ENCODE measurements around the gene SPOCK1. TPM values are rescaled to one million over a fixed set of nuclear protein-coding genes. Genes with fewer than 3 reads are reported as not detected.

Gene SPOCK1
- total and polyA plus RNA-seq, 2 of the 13 experiments (the other 11 are each of a cell fraction or from before 2014, with no cell fraction given), result 0.18 to 0.29 TPM

DNA sequence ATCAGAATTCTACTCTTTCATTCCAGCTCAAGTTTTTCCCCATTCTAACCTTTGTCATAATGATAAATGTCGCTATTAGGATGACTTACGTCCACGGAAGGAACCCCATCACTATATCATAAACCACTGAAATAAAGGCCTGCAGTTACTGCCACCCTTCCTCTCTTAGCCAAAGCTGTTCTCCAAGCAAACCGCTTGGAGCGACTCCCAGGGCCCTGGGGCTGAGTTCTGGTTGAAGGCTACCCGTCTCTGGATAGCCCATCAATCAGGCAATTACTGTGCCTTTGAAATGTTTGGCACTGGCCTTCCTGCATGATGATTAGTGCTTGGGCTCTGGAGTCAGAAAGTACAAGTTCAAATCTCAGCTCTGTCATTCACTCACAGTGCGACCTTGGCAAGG is 386.0 kb downstream of the SPOCK1 start:
- ATAC-seq (no peak), FAIRE-seq (no peak), DNase-seq (ENCODE audit: low spot score) (no peak)
- CTCF ChIA-PET (ENCODE audit: low intra/inter-chr PET ratio, low total read pairs), result no interaction called here
- BruUV-seq (replicated peaks), result no TSS peak
- no peaks in the 10 kb centered on the region for H4K20me1 ChIP-seq (ENCODE audit: insufficient read depth, low read length)
- H3K9ac ChIP-seq (ENCODE audit: insufficient read depth, low read depth, low read length), result no peak overlapping the region
- H3K27me3 ChIP-seq (ENCODE audit: control insufficient read depth in 1 of 2, insufficient read depth in 2 of 2, low read length in 2 of 2), result peaks cover 1 to 13% of the 10 kb centered on the region in 2 experiments; a peak in 2 of 5 replicates
- no peak overlapping the region for H3K4me3 ChIP-seq (replicated peaks in 1 of 3; ENCODE audit: insufficient read depth in 1 of 3, low read depth in 2 of 3, low read length in 3 of 3)
- H3K9me3 ChIP-seq (ENCODE audit: low read length), result no peaks in the 10 kb centered on the region
- TF ChIP-seq KLF13 (CRISPR knock-in tag; IDR thresholded peaks at IDR 0.05) (no peak), IRX3 (CRISPR knock-in tag; IDR thresholded peaks at IDR 0.05; ENCODE audit: borderline replicate concordance, low read depth) (no peak)
- H3K4me1 ChIP-seq (ENCODE audit: insufficient read depth, low read length), result no peaks in the 10 kb centered on the region
- no peak overlapping the region for H3K27ac ChIP-seq (ENCODE audit: extremely low read length, insufficient read depth, low read length)
- no peaks in the 10 kb centered on the region for H3K36me3 ChIP-seq (replicated peaks in 1 of 2; ENCODE audit: control insufficient read depth in 1 of 2, insufficient read depth in 2 of 2, low read length in 2 of 2)
- H2AFZ ChIP-seq (ENCODE audit: low read length), result no peak overlapping the region
- intact Hi-C loops (cut with micrococcal nuclease; ENCODE audit: unreplicated experiment), result no loop called here
- in situ Hi-C loops (cut with HindIII; ENCODE audit: extremely low pct_ligation_motif_present, low pct_unique_long_range_greater_than_20kb), result no loop called here
- POLR2A ChIA-PET, result no interaction called here
- H3K79me2 ChIP-seq (ENCODE audit: insufficient read depth, low read length), result no peaks in the 10 kb centered on the region
- WGBS (ENCODE audit: low lambda C conversion rate), result 24% methylated on average over 7 of the region's 7 CpGs
- no peak overlapping the region for H3K4me2 ChIP-seq (ENCODE audit: low read depth, low read length)

DNA sequence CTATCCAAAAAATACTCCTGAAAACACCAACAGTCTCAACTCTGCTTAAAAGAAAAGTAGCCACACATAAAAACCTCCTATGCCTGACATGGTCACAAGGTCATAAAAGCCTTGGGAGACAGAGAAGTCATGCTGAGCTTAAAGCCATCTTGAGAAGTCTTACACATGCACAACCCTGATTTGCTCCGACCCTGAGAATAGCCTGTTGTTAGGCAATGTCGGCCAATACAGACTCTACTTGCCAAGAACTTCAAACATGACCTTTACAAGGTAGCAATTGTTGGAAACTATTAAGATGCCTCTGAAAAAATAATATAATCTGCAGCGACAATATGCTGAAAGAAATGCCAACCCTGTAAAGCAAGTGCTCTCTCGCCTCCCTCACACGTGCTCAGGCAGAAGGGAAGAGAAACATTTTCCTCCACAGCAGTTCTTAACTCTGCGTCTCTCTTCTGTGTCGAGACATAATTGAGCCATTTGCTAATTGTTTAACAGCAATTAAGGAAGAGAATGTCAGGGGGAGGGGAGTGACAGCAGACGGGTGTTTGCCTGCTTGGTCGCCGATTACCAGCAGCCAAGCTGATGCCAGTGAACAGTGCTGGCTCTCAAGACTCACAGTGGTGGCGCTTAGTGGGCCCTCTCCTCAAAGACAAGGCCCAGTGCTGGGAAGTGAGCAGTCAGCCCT is 393.6 kb downstream of the SPOCK1 start:
- WGBS (ENCODE audit: low lambda C conversion rate), result 20% methylated on average over 11 of the region's 11 CpGs
- Histone ChIP-seq H3K4me3 (replicated peaks in 1 of 3; ENCODE audit: insufficient read depth in 1 of 3, low read depth in 2 of 3, low read length in 3 of 3) (no peak overlapping the region), H3K27me3 (ENCODE audit: control insufficient read depth in 1 of 2, insufficient read depth in 2 of 2, low read length in 2 of 2) (no peaks in the 10 kb centered on the region; a peak in 2 of 5 replicates), H3K27ac (ENCODE audit: extremely low read length, insufficient read depth, low read length) (no peak overlapping the region), H3K9me3 (ENCODE audit: low read length) (no peaks in the 10 kb centered on the region), H3K4me1 (ENCODE audit: insufficient read depth, low read length) (no peaks in the 10 kb centered on the region), H2AFZ (ENCODE audit: low read length) (no peak overlapping the region), H4K20me1 (ENCODE audit: insufficient read depth, low read length) (no peaks in the 10 kb centered on the region), H3K9ac (ENCODE audit: insufficient read depth, low read depth, low read length) (no peak overlapping the region), H3K79me2 (ENCODE audit: insufficient read depth, low read length) (no peaks in the 10 kb centered on the region), H3K36me3 (replicated peaks in 1 of 2; ENCODE audit: control insufficient read depth in 1 of 2, insufficient read depth in 2 of 2, low read length in 2 of 2) (no peaks in the 10 kb centered on the region), H3K4me2 (ENCODE audit: low read depth, low read length) (no peak overlapping the region)
- ChIA-PET POLR2A (no interaction called here), CTCF (ENCODE audit: low intra/inter-chr PET ratio, low total read pairs) (no interaction called here)
- in situ Hi-C loops (cut with HindIII; ENCODE audit: extremely low pct_ligation_motif_present, low pct_unique_long_range_greater_than_20kb) (no loop called here), intact Hi-C loops (cut with micrococcal nuclease; ENCODE audit: unreplicated experiment) (no loop called here)
- FAIRE-seq (no peak), DNase-seq (ENCODE audit: low spot score) (no peak), ATAC-seq (no peak)
- TF ChIP-seq, protein P1, sequence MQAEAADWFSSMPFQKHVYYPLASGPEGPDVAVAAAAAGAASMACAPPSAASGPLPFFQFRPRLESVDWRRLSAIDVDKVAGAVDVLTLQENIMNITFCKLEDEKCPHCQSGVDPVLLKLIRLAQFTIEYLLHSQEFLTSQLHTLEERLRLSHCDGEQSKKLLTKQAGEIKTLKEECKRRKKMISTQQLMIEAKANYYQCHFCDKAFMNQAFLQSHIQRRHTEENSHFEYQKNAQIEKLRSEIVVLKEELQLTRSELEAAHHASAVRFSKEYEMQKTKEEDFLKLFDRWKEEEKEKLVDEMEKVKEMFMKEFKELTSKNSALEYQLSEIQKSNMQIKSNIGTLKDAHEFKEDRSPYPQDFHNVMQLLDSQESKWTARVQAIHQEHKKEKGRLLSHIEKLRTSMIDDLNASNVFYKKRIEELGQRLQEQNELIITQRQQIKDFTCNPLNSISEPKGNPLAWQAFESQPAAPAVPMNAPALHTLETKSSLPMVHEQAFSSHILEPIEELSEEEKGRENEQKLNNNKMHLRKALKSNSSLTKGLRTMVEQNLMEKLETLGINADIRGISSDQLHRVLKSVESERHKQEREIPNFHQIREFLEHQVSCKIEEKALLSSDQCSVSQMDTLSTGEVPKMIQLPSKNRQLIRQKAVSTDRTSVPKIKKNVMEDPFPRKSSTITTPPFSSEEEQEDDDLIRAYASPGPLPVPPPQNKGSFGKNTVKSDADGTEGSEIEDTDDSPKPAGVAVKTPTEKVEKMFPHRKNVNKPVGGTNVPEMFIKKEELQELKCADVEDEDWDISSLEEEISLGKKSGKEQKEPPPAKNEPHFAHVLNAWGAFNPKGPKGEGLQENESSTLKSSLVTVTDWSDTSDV (CRISPR knock-in tag; IDR thresholded peaks at IDR 0.05), result no peak
- TF ChIP-seq SOX13 (IDR thresholded peaks at IDR 0.05) (no peak), SOX13 (CRISPR knock-in tag; conservative IDR thresholded peaks at IDR 0.05 in 1 of 2, IDR thresholded peaks at IDR 0.05 in 1 of 2) (no peak), AGO1 (IDR thresholded peaks at IDR 0.05; ENCODE audit: low read depth, low read length, poor library complexity, severe bottlenecking) (no peak), MTA3 (CRISPR knock-in tag; IDR thresholded peaks at IDR 0.05) (no peak), KLF12 (CRISPR knock-in tag; IDR thresholded peaks at IDR 0.05; ENCODE audit: borderline replicate concordance) (no peak), ADNP (CRISPR knock-in tag; IDR thresholded peaks at IDR 0.05) (no peak), SYNCRIP (IDR thresholded peaks at IDR 0.05; ENCODE audit: insufficient read depth, low read depth, low read length) (no peak)
- TF ChIP-seq, protein P2, sequence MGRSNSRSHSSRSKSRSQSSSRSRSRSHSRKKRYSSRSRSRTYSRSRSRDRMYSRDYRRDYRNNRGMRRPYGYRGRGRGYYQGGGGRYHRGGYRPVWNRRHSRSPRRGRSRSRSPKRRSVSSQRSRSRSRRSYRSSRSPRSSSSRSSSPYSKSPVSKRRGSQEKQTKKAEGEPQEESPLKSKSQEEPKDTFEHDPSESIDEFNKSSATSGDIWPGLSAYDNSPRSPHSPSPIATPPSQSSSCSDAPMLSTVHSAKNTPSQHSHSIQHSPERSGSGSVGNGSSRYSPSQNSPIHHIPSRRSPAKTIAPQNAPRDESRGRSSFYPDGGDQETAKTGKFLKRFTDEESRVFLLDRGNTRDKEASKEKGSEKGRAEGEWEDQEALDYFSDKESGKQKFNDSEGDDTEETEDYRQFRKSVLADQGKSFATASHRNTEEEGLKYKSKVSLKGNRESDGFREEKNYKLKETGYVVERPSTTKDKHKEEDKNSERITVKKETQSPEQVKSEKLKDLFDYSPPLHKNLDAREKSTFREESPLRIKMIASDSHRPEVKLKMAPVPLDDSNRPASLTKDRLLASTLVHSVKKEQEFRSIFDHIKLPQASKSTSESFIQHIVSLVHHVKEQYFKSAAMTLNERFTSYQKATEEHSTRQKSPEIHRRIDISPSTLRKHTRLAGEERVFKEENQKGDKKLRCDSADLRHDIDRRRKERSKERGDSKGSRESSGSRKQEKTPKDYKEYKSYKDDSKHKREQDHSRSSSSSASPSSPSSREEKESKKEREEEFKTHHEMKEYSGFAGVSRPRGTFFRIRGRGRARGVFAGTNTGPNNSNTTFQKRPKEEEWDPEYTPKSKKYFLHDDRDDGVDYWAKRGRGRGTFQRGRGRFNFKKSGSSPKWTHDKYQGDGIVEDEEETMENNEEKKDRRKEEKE (IDR thresholded peaks at IDR 0.05), result no peak
- BruUV-seq (replicated peaks), result no TSS peak
